Ovary (tissue), 9 donors: ENCODE measurements around the gene AP2A2. TPM values are rescaled to one million over a fixed set of nuclear protein-coding genes. Genes with fewer than 3 reads are reported as not detected.

Experiments used
- DNase-seq, 5 donors: peaks; one replicate each; pipeline ENCODE4 v3.0.0-alpha.2; 2019 to 2020
- H3K27ac ChIP-seq, 2 donors: fragments of 200-600 bp; one replicate each; pipeline versions ENCODE4 v1.5.1 to v1.8.0; 2019 to 2022
- H3K27me3 ChIP-seq: fragments of 200-600 bp; one replicate; pipeline ENCODE4 v1.8.0; 2022
- H3K36me3 ChIP-seq: fragments of 200-600 bp; sonication (generic); one replicate; pipeline ENCODE4 v1.5.1; 2019
- H3K4me1 ChIP-seq: one replicate; pipeline ENCODE4 v1.8.1; 2013; ENCODE audit warnings: mild to moderate bottlenecking, moderate library complexity; ENCODE audit not compliant: insufficient read depth
- H3K4me3 ChIP-seq: fragments of 200-600 bp; sonication (generic); one replicate; pipeline ENCODE4 v1.5.1; 2017
- H3K9me3 ChIP-seq, 2 donors: fragments of 200-600 bp in 1 of 2; sonication (generic) in 1 of 2; one replicate each; pipeline versions ENCODE4 v1.5.1 to v1.8.1; 2013 to 2019; ENCODE audit warnings: mild to moderate bottlenecking in 1 of 2, moderate library complexity in 1 of 2
- CTCF ChIP-seq, 3 donors: fragments of 450-650 bp in 2 of 3; fragments of 200-600 bp in 1 of 3; IDR thresholded peaks; one replicate each; pipeline versions ENCODE4 v1.5.1 to v1.8.0; 2016 to 2022; ENCODE audit warnings: antibody characterized with exemption in 3 of 3, mild to moderate bottlenecking in 1 of 3
- EP300 ChIP-seq: sonication (generic); formaldehyde crosslinking; IDR thresholded peaks from one replicate; pipeline ENCODE4 v1.6.1; 2017; ENCODE audit warnings: antibody characterized with exemption
- POLR2A ChIP-seq: fragments of 450-650 bp; IDR thresholded peaks from one replicate; pipeline ENCODE4 v1.6.1; 2017; ENCODE audit warnings: antibody characterized with exemption, mild to moderate bottlenecking, moderate library complexity
- WGBS, 3 donors: extraction: QIAGEN DNeasy Blood & Tissue Kit in 1 of 3; methylation state at CpG; one replicate each; pipeline versions ENCODE4 v1.1.5 to v1.1.7; 2013 to 2017; 5-methylcytosine and 5-hydroxymethylcytosine counted together
- intact Hi-C, 4 donors: fragments of 100-400 bp; cut with DNase I; formaldehyde crosslinking; loops; one replicate each; pipeline versions ENCODE4 v1.11.0 to v1.15.1; 2022 to 2023
- polyA plus RNA-seq, 2 donors: library from polyadenylated mRNA; stranded (reverse); fragments of 200-250 nt in 1 of 2; fragments of 350-450 nt in 1 of 2; fragmentation: Illumina TruSeq in 1 of 2; extraction: RNeasy Lipid Tissue Mini Kit (QIAGEN cat#74804) in 1 of 2; gene quantifications; one replicate each; pipeline ENCODE4 v1.2.3, GENCODE V29; 2013 to 2014
- small RNA-seq: library from RNA; depleted of rRNA; stranded (forward); fragments of <200 nt; gene quantifications from one replicate; pipeline ENCODE3, GENCODE V24; 2016
- total RNA-seq, 7 donors: library from RNA; depleted of rRNA in 2 of 7; stranded (reverse); fragments of >200 nt in 2 of 7; fragmentation: NEBNext Ultra II Directional in 3 of 7; extraction: Animal tissue kit (Norgen Biotek cat#: 25700) in 3 of 7; gene quantifications; one replicate each; pipeline versions ENCODE4 v1.1.0 to v1.2.4, GENCODE V29; 2016 to 2023
- donor health status: DM: no; HTN: no; CAD: no; lungs with moderate emphysema.
- donor health status: DM: no; HTN: no; CAD: no.
- donor health status: Bipolar disorder and iron deficiency.
- donor health status: DM: yes; HTN: yes; CAD: no.
- donor health status: DM: no; HTN: no; CAD: no.
- donor health status: DM: yes; HTN: yes; CAD: no.

The AP2A2 gene
- total and polyA plus RNA-seq, 9 donors: 27.7 to 151 (median 54.0) TPM

GRCh38 chr11:1060852-1061616 is 135.4 kb downstream of the AP2A2 start:
- Histone ChIP-seq H3K27ac (no peak overlapping the region), H3K27me3 (no peaks in the 10 kb centered on the region), H3K4me3 (no peak overlapping the region), H3K4me1 (no peaks in the 10 kb centered on the region), H3K9me3 (no peaks in the 10 kb centered on the region), H3K36me3 (no peaks in the 10 kb centered on the region)
- 62 to 63% (median 62%) methylated on average over 18 of the region's 18 CpGs for WGBS, 3 donors
- intact Hi-C loops: no loop called here
- TF ChIP-seq POLR2A (no peak), CTCF (IDR thresholded peaks at IDR 0.05) (no peak), EP300 (no peak)
- DNase-seq: peak in 2 of 5 donors; percentile 4 to 14

Small RNAs within 50 kb of the gene (small RNA-seq; reads per million reads assigned to genes)
- gene RNU6-1025P: not detected

Other genes starting within 250 kb of the AP2A2 start
- gene DEAF1, start 230.6 kb upstream of the AP2A2 start, total RNA-seq: 10 to 100 TPM; 15.5 to 43.4 (median 34.1) TPM
- 10 to 100 TPM; 10.2 to 23.9 TPM for gene DEAF1, start 230.6 kb upstream of the AP2A2 start, polyA plus RNA-seq
- gene TMEM80, start 230.1 kb upstream of the AP2A2 start, total RNA-seq: 10 to 100 TPM; 15.4 to 38.0 (median 30.5) TPM
- gene TMEM80, start 230.1 kb upstream of the AP2A2 start, polyA plus RNA-seq: 10 to 100 TPM; 28.9 to 37.6 TPM
- 10 to 100 TPM; 20.6 to 57.9 (median 34.2) TPM for gene EPS8L2, start 219.6 kb upstream of the AP2A2 start, total RNA-seq
- 10 to 100 TPM in 1 of 2 donors, 1 to 10 TPM in 1; 5.9 to 17.4 TPM for gene EPS8L2, start 219.6 kb upstream of the AP2A2 start, polyA plus RNA-seq
- 100 to 1,000 TPM in 6 of 7 donors, 10 to 100 TPM in 1; 75.0 to 134 (median 117) TPM for gene TALDO1, start 178.4 kb upstream of the AP2A2 start, total RNA-seq
- 100 to 1,000 TPM in 1 of 2 donors, 10 to 100 TPM in 1; 76.8 to 103 TPM for gene TALDO1, start 178.4 kb upstream of the AP2A2 start, polyA plus RNA-seq
- 10 to 100 TPM; 14.7 to 79.8 (median 59.9) TPM for gene GATD1, start 148.4 kb upstream of the AP2A2 start, total RNA-seq
- 10 to 100 TPM in 1 of 2 donors, 1 to 10 TPM in 1; 9.4 to 52.1 TPM for gene GATD1, start 148.4 kb upstream of the AP2A2 start, polyA plus RNA-seq
- under 1 TPM in 1 of 7 donors, not detected in 6; 0.15 TPM for gene CEND1, start 135.8 kb upstream of the AP2A2 start, total RNA-seq
- under 1 TPM in 1 of 2 donors, not detected in 1; 0.07 TPM for gene CEND1, start 135.8 kb upstream of the AP2A2 start, polyA plus RNA-seq
- 10 to 100 TPM in 6 of 7 donors, 1 to 10 TPM in 1; 6.6 to 23.3 (median 16.7) TPM for gene SLC25A22, start 127.6 kb upstream of the AP2A2 start, total RNA-seq
- gene SLC25A22, start 127.6 kb upstream of the AP2A2 start, polyA plus RNA-seq: 10 to 100 TPM in 1 of 2 donors, under 1 TPM in 1; 0.42 to 11.3 TPM
- gene PIDD1, start 120.6 kb upstream of the AP2A2 start, total RNA-seq: 10 to 100 TPM; 10.1 to 18.1 (median 14.1) TPM
- 10 to 100 TPM in 1 of 2 donors, under 1 TPM in 1; 0.23 to 14.0 TPM for gene PIDD1, start 120.6 kb upstream of the AP2A2 start, polyA plus RNA-seq
- gene RPLP2, start 115.9 kb upstream of the AP2A2 start, total RNA-seq: 1,000 to 10,000 TPM in 5 of 7 donors, 100 to 1,000 TPM in 2; 901 to 4,238 (median 3,176) TPM
- gene RPLP2, start 115.9 kb upstream of the AP2A2 start, polyA plus RNA-seq: 1,000 to 10,000 TPM in 1 of 2 donors, 100 to 1,000 TPM in 1; 237 to 2,243 TPM
- 10 to 100 TPM; 33.0 to 98.2 (median 83.0) TPM for gene PNPLA2, start 107.0 kb upstream of the AP2A2 start, total RNA-seq
- gene PNPLA2, start 107.0 kb upstream of the AP2A2 start, polyA plus RNA-seq: 10 to 100 TPM; 12.9 to 91.5 TPM
- 1 to 10 TPM; 1.2 to 6.5 (median 3.9) TPM for gene CRACR2B, start 98.0 kb upstream of the AP2A2 start, total RNA-seq
- gene CRACR2B, start 98.0 kb upstream of the AP2A2 start, polyA plus RNA-seq: 1 to 10 TPM in 1 of 2 donors, under 1 TPM in 1; 0.18 to 5.0 TPM
- 100 to 1,000 TPM in 6 of 7 donors, 10 to 100 TPM in 1; 32.9 to 243 (median 176) TPM for gene CD151, start 92.9 kb upstream of the AP2A2 start, total RNA-seq
- 100 to 1,000 TPM in 1 of 2 donors, 10 to 100 TPM in 1; 46.3 to 168 TPM for gene CD151, start 92.9 kb upstream of the AP2A2 start, polyA plus RNA-seq
- 10 to 100 TPM; 26.8 to 89.3 (median 62.7) TPM for gene POLR2L, start 83.3 kb upstream of the AP2A2 start, total RNA-seq
- gene POLR2L, start 83.3 kb upstream of the AP2A2 start, polyA plus RNA-seq: 10 to 100 TPM in 1 of 2 donors, 1 to 10 TPM in 1; 4.9 to 67.3 TPM
- gene TSPAN4, start 83.0 kb upstream of the AP2A2 start, total RNA-seq: 100 to 1,000 TPM in 1 of 7 donors, 10 to 100 TPM in 6; 66.6 to 109 (median 89.7) TPM
- gene TSPAN4, start 83.0 kb upstream of the AP2A2 start, polyA plus RNA-seq: 100 to 1,000 TPM in 1 of 2 donors, 1 to 10 TPM in 1; 6.4 to 124 TPM
- 10 to 100 TPM; 62.2 to 90.7 (median 75.7) TPM for gene CHID1, start 15.1 kb upstream of the AP2A2 start, total RNA-seq
- 10 to 100 TPM; 41.0 to 68.1 TPM for gene CHID1, start 15.1 kb upstream of the AP2A2 start, polyA plus RNA-seq
- 1 to 10 TPM in 1 of 7 donors, under 1 TPM in 5, not detected in 1; 0.23 to 7.2 (median 0.41) TPM for gene MUC6, start 110.8 kb downstream of the AP2A2 start, total RNA-seq
- gene MUC6, start 110.8 kb downstream of the AP2A2 start, polyA plus RNA-seq: under 1 TPM; 0.02 to 0.06 TPM
- 1 to 10 TPM in 1 of 7 donors, under 1 TPM in 3, not detected in 3; 0.02 to 3.3 (median 0.27) TPM for gene MUC2, start 149.0 kb downstream of the AP2A2 start, total RNA-seq
- under 1 TPM in 1 of 2 donors, not detected in 1; 0.02 TPM for gene MUC2, start 149.0 kb downstream of the AP2A2 start, polyA plus RNA-seq
- under 1 TPM in 1 of 7 donors, not detected in 6; 0.03 TPM for gene MUC5AC, start 232.1 kb downstream of the AP2A2 start, total RNA-seq
- not detected for gene MUC5AC, start 232.1 kb downstream of the AP2A2 start, polyA plus RNA-seq